GM13977 (cell line): Measurements from ENCODE around the gene CDC45.

Experiments used
- DNase-seq: peaks from one replicate; pipeline ENCODE4 v3.0.0; 2012; ENCODE audit warnings: low spot score
- CTCF ChIP-seq: IDR thresholded peaks from 2 replicates; pipeline ENCODE4 v1.5.1; 2012; ENCODE audit warnings: mild to moderate bottlenecking, control low read depth; ENCODE audit not compliant: insufficient read depth; ENCODE audit errors: extremely low read depth, missing control alignments
- in situ Hi-C: fragments of 300-500 bp; cut with MboI; formaldehyde crosslinking; loops from one replicate; pipeline ENCODE4 v1.12.0; 2022; ENCODE audit warnings: low sequenced_read_pairs, low pct_unique_long_range_greater_than_20kb, mixed read lengths, inconsistent platforms; ENCODE audit not compliant: unreplicated experiment

Gene CDC45

GRCh38 chr22:19494676-19495173 is 15.0 kb downstream of the CDC45 start:
- no peak for DNase-seq
- TF ChIP-seq CTCF = no peak
- in situ Hi-C loops = no loop called here

- peak; percentile 8 for TF ChIP-seq CTCF
- in situ Hi-C loops = no loop called here
- no peak for DNase-seq
Observed at GRCh38 chr22:19495562-19496323, 16.0 kb downstream of the CDC45 start.

GRCh38 chr22:19496324-19496630 is 16.6 kb downstream of the CDC45 start:
- TF ChIP-seq CTCF = no peak
- DNase-seq = no peak
- in situ Hi-C loops = no loop called here

- no peak for DNase-seq
- in situ Hi-C loops = no loop called here
Observed at GRCh38 chr22:19497245-19497644, 17.5 kb downstream of the CDC45 start.

GRCh38 chr22:19498154-19498865 is 18.6 kb downstream of the CDC45 start:
- in situ Hi-C loops = no loop called here
- no peak for TF ChIP-seq CTCF
- DNase-seq = no peak

More at GRCh38 chr22:19497245-19497644, 17.5 kb downstream of the CDC45 start:
- no peak for TF ChIP-seq CTCF

- in situ Hi-C loops = no loop called here
- no peak for DNase-seq
- TF ChIP-seq CTCF = no peak
Observed at GRCh38 chr22:19498866-19499190, 19.1 kb downstream of the CDC45 start.
